GM18951 (cell line): Measurements from ENCODE around the gene MINDY1.

ENCODE experiments used
- POLR2A ChIP-seq: IDR thresholded peaks from 4 replicates; pipeline ENCODE4 v1.6.1; 2011; ENCODE audit warnings: mild to moderate bottlenecking; ENCODE audit not compliant: insufficient read length, insufficient read depth; ENCODE audit errors: extremely low read depth
- in situ Hi-C: fragments of 300-500 bp; cut with MboI; formaldehyde crosslinking; loops from one replicate; pipeline ENCODE4 v1.12.0; 2022; ENCODE audit warnings: low sequenced_read_pairs, mixed read lengths, inconsistent platforms; ENCODE audit not compliant: unreplicated experiment

The MINDY1 gene

DNA sequence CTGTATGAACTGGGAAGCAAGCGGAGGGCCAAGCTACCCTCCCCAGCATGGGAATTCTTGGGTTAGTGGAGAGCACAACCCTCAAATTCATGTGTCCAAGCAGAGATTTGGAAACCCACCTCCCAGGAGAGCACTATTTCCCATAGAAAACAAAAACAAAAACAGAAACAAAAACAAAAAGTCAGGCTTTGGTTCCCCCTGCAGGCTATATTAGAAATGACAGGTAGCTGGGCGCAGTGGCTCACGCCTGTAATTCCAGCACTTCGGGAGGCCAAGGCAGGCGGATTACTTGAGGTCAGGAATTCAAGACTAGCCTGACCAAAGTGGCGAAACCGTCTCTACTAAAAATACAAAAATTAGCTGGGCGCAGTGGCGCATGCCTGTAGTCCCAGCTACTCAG lies 10.8 kb downstream of the MINDY1 start:
- in situ Hi-C loops: loop anchor here (10.0 kb wide), 1 partner anchor 741 kb away; the partner anchor contains the start of gene CA14
- no peak for TF ChIP-seq POLR2A

DNA sequence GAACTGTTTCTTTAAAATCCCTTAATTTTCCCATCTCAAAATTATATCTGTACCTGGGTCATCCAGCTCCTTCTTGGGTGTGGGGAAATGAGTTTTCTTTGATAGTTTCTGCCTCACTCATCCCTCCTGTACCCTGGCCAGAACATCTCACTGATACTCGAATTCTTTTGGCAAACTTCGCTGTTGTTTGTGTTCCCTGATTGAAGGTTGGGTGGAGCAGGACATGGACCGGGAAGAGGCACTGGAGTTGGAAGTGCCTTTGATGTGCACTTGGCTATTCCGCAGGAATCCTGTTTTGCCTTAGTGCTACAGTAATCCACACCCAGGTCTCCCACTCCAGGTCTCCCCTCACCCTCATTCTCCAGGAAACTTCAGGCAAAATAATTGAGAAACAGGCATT lies 11.2 kb downstream of the MINDY1 start:
- in situ Hi-C loops: loop anchor here (10.0 kb wide), 1 partner anchor 741 kb away; the partner anchor contains the start of gene CA14
- no peak for TF ChIP-seq POLR2A

DNA sequence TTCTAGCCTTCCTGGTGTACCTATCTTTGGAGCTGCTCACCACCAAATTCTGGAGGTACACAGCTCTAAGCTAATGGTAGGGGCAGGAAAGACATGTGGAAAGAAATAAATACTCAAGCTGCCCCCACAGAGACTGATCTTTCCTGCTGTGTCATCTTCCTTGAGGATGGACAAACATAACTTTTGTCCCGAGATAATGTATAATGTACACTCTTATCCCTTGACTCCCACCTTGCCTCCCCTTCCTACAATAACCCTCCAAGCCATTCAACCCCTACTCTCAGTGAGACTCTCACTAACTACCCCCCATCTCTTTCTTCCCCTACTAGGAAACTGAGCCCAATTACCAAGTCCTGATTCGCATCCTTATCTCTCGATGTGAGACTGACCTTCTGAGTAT lies 12.5 kb downstream of the MINDY1 start:
- in situ Hi-C loops: loop anchor here (10.0 kb wide), 1 partner anchor 739 kb away; the partner anchor contains the start of gene CA14
- no peak for TF ChIP-seq POLR2A

DNA sequence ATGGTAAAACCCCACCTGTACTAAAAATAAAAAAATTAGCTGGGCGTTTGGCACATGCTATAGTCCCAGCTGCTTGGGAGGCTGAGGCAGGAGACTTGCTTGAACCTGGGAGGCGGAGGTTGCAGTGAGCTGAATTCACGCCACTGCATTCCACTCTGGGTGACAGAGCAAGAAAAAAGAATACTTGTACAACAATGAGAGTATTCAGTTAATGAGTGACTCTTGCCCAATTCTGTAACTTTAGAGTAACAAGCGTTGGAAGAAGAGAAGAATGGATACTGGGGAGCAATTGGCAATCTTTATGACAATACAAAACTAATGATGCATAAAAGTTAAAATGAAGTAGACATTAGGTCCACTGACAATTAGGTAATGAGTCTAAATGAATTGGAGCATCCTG lies 14.1 kb downstream of the MINDY1 start:
- TF ChIP-seq POLR2A: no peak
- in situ Hi-C loops: loop anchor here (10.0 kb wide), 1 partner anchor 738 kb away; the partner anchor contains the start of gene CA14

- TF ChIP-seq POLR2A: no peak
- in situ Hi-C loops: no loop called here
Measured at GRCh38 chr1:150987924-150988323, 18.8 kb downstream of the MINDY1 start.

GRCh38 chr1:150985179-150985825 lies 21.4 kb downstream of the MINDY1 start:
- in situ Hi-C loops: no loop called here
- TF ChIP-seq POLR2A: no peak

GRCh38 chr1:150981805-150982712 lies 24.6 kb downstream of the MINDY1 start, which contains the start of gene ANXA9:
TSS of gene ANXA9 (plus strand) at chr1:150982292. CDS start at chr1:150983106, 814 bp downstream.
- in situ Hi-C loops: no loop called here
- no peak for TF ChIP-seq POLR2A

GRCh38 chr1:150981177-150981804 lies 25.4 kb downstream of the MINDY1 start:
- TF ChIP-seq POLR2A: no peak
- in situ Hi-C loops: no loop called here

DNA sequence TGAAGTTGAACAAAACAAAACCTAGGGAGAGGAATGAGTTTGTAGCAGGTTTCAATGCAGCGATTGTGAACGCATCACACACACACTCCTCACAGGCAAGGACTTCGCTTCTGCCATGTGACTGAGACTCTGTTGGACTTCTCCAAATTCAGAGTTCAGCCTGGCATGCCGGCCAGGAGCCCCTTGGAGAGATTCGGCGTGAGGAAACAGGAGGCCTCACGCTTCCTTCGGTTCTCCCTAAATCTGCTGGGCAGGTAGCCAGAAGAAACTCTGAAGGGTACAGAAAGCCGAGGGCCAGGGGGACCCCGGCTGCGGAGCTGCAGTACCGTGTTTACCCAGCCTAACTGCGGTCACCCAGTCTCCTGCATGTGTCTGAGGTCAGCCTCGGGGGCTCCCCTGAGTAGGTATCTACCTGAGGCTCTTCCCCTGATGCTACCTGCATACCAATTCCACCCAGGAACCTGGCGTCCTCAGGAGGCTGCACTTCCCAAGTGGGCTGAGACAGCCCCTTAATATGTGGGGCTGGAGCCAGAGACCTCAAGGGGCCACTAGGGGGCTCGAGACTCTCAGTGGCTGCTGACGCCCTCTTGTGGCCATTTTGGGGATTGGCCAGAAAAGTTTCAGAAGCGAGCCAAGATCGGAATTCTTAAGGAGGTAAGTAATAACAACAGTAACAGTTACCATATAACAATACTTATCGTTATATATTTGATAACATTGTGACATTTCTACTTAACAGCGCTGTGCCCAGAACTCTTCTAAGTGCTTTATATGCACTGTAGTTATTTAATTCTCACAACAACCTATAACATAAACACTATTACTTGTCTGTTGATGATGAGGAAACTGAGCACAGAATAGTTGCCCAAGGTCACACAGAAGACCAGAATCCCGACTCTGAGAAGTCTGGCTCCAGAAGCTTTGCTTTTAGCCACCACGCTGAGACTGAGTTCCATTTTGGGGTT lies 27.3 kb downstream of the MINDY1 start:
- in situ Hi-C loops: no loop called here

GRCh38 chr1:150976879-150977694 lies 29.6 kb downstream of the MINDY1 start:
- no peak for TF ChIP-seq POLR2A
- in situ Hi-C loops: no loop called here

More for the DNA sequence above, 27.3 kb downstream of the MINDY1 start:
- TF ChIP-seq POLR2A: no peak

DNA sequence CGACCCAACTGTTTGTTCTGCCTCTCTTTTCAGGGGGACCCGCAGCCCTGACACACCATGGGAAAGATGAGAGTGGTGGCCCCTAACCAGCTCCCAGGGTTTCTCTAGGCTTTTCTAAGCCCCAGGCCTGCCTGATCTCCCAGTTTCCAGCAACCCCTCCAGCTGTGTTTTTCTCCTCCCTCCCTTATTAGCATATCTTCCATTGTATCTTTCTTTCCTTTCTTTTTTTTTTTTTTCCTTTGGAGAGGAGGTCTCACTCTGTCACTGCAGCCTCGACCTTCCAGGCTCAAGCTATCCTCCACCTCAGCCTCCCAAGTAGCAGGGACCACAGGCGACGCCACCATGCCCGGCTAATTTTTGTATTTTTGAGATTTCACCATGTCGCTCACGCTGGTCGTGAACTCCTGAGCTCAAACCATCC lies 30.3 kb downstream of the MINDY1 start:
- TF ChIP-seq POLR2A: no peak
- in situ Hi-C loops: no loop called here
